ENCODE data around the gene KCNK3. TPM values are rescaled to one million over a fixed set of nuclear protein-coding genes. Genes with fewer than 3 reads are reported as not detected.

Gene KCNK3
- total and polyA plus RNA-seq, 2 of the 13 experiments (the other 11 are each of a cell fraction or from before 2014, with no cell fraction given) = not detected

DNA sequence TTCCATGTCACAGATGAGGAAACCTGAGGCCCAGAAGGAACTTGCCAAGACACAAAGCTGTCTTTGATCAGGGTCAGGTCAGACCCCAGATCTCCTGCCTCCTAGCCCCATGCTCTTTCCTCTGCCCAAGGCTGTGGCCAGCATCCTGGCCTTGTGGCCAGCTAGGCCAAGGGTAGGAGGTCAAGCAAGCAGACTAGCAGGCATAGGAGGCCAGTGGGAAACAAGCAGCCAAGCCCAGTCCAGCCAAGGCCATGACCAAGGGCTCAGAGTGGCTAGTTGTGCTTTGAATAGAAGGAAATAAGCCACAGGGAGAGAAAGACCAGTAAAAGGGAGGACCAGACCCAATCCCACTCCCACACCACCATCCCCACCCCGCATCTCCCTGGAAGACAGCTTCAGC lies 30.4 kb downstream of the KCNK3 start:
- no TSS peak for BruUV-seq (replicated peaks)
- Histone ChIP-seq H3K79me2 (ENCODE audit: insufficient read depth, low read length) (no peaks in the 10 kb centered on the region), H3K9me3 (ENCODE audit: low read length) (no peaks in the 10 kb centered on the region), H4K20me1 (ENCODE audit: insufficient read depth, low read length) (no peaks in the 10 kb centered on the region), H2AFZ (ENCODE audit: low read length) (no peak overlapping the region), H3K27ac (ENCODE audit: extremely low read length, insufficient read depth, low read length) (no peak overlapping the region), H3K4me2 (ENCODE audit: low read depth, low read length) (no peak overlapping the region), H3K36me3 (replicated peaks in 1 of 2; ENCODE audit: control insufficient read depth in 1 of 2, insufficient read depth in 2 of 2, low read length in 2 of 2) (no peaks in the 10 kb centered on the region), H3K9ac (ENCODE audit: insufficient read depth, low read depth, low read length) (no peak overlapping the region), H3K27me3 (ENCODE audit: control insufficient read depth in 1 of 2, insufficient read depth in 2 of 2, low read length in 2 of 2) (peaks cover 3 to 63% of the 10 kb centered on the region in 2 experiments; a peak in 4 of 5 replicates), H3K4me3 (replicated peaks in 1 of 3; ENCODE audit: insufficient read depth in 1 of 3, low read depth in 2 of 3, low read length in 3 of 3) (no peak overlapping the region), H3K4me1 (ENCODE audit: insufficient read depth, low read length) (peaks cover 48% of the 10 kb centered on the region)
- FAIRE-seq = no peak
- CTCF ChIA-PET (ENCODE audit: low intra/inter-chr PET ratio, low total read pairs) = no interaction called here
- intact Hi-C loops (cut with micrococcal nuclease; ENCODE audit: unreplicated experiment) = loop anchor here (10.0 kb wide), 1 partner anchor 88 kb away; no protein-coding TSS in a partner anchor
- POLR2A ChIA-PET = no interaction called here
- no peak for ATAC-seq
- in situ Hi-C loops (cut with HindIII; ENCODE audit: extremely low pct_ligation_motif_present, low pct_unique_long_range_greater_than_20kb) = no loop called here
- WGBS (ENCODE audit: low lambda C conversion rate) = 80% methylated on average over 1 of the region's 1 CpG
- TF ChIP-seq CHD4 (IDR thresholded peaks at IDR 0.05; ENCODE audit: borderline replicate concordance, low read length) (no peak), ZFP41 (CRISPR knock-in tag; IDR thresholded peaks at IDR 0.05; ENCODE audit: borderline replicate concordance) (no peak), ZNF333 (CRISPR knock-in tag; IDR thresholded peaks at IDR 0.05; ENCODE audit: borderline replicate concordance) (no peak), ZNF235 (CRISPR knock-in tag; IDR thresholded peaks at IDR 0.05; ENCODE audit: borderline replicate concordance) (no peak), RARA (CRISPR knock-in tag; IDR thresholded peaks at IDR 0.05) (0 out of 2 replicates have a peak, but pooled peaks have one; percentile 36), FOSL1 (CRISPR knock-in tag; IDR thresholded peaks at IDR 0.05; ENCODE audit: borderline replicate concordance) (no peak), SRY (CRISPR knock-in tag; IDR thresholded peaks at IDR 0.05) (no peak), RXRA (CRISPR knock-in tag; IDR thresholded peaks at IDR 0.05) (0 out of 2 replicates have a peak, but pooled peaks have one; percentile 21), SPEN (CRISPR knock-in tag; IDR thresholded peaks at IDR 0.05; ENCODE audit: low read depth) (no peak), ZNF788 (CRISPR knock-in tag; IDR thresholded peaks at IDR 0.05; ENCODE audit: borderline replicate concordance) (no peak)
- TF ChIP-seq, protein P1, sequence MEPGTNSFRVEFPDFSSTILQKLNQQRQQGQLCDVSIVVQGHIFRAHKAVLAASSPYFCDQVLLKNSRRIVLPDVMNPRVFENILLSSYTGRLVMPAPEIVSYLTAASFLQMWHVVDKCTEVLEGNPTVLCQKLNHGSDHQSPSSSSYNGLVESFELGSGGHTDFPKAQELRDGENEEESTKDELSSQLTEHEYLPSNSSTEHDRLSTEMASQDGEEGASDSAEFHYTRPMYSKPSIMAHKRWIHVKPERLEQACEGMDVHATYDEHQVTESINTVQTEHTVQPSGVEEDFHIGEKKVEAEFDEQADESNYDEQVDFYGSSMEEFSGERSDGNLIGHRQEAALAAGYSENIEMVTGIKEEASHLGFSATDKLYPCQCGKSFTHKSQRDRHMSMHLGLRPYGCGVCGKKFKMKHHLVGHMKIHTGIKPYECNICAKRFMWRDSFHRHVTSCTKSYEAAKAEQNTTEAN (CRISPR knock-in tag; conservative IDR thresholded peaks at IDR 0.05) = no peak
- TF ChIP-seq, protein P2, sequence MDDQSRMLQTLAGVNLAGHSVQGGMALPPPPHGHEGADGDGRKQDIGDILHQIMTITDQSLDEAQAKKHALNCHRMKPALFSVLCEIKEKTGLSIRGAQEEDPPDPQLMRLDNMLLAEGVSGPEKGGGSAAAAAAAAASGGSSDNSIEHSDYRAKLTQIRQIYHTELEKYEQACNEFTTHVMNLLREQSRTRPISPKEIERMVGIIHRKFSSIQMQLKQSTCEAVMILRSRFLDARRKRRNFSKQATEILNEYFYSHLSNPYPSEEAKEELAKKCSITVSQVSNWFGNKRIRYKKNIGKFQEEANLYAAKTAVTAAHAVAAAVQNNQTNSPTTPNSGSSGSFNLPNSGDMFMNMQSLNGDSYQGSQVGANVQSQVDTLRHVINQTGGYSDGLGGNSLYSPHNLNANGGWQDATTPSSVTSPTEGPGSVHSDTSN (CRISPR knock-in tag; IDR thresholded peaks at IDR 0.05; ENCODE audit: borderline replicate concordance) = no peak
- no peak for DNase-seq (ENCODE audit: low spot score)

All from HepG2 (cell line).